Fibroblast of the conjunctiva (primary cell): ENCODE measurements around the gene UBE2L5.
"Not testable (repeated sequence)": the region's sequence is repeated elsewhere in the genome, so short reads cannot be mapped to it uniquely, and the experiment has no call there.

Experiments
- DNase-seq: peaks from one replicate; pipeline ENCODE4 v3.0.0-alpha.2; 2010; ENCODE audit warnings: low read depth

Gene UBE2L5

GRCh38 chr13:30440910-30441703 is 18.8 kb downstream of the UBE2L5 start:
- DNase-seq, result no peak

GRCh38 chr13:30442926-30443325 is 20.6 kb downstream of the UBE2L5 start:
- no peak for DNase-seq

GRCh38 chr13:30443491-30443890 is 21.2 kb downstream of the UBE2L5 start:
- DNase-seq, result not testable (repeated sequence)

- DNase-seq, result no peak
Measured at GRCh38 chr13:30443957-30444404, 21.7 kb downstream of the UBE2L5 start.

GRCh38 chr13:30446126-30446500 is 23.8 kb downstream of the UBE2L5 start:
- DNase-seq, result no peak

- no peak for DNase-seq
Measured at GRCh38 chr13:30448441-30448840, 26.1 kb downstream of the UBE2L5 start.

- DNase-seq, result no peak
Measured at GRCh38 chr13:30450066-30450465, 27.8 kb downstream of the UBE2L5 start.

- not testable (repeated sequence) for DNase-seq
Measured at GRCh38 chr13:30451476-30451875, 29.2 kb downstream of the UBE2L5 start.

- DNase-seq, result no peak
Measured at GRCh38 chr13:30453727-30454126, 31.4 kb downstream of the UBE2L5 start.

- no peak for DNase-seq
Measured at GRCh38 chr13:30454991-30455390, 32.7 kb downstream of the UBE2L5 start.

- DNase-seq, result no peak
Measured at GRCh38 chr13:30456290-30456689, 34.0 kb downstream of the UBE2L5 start.

GRCh38 chr13:30457306-30457891 is 35.1 kb downstream of the UBE2L5 start:
- no peak for DNase-seq

- DNase-seq, result peak; percentile 37
Measured at GRCh38 chr13:30461279-30462066, 39.2 kb downstream of the UBE2L5 start.

- no peak for DNase-seq
Measured at GRCh38 chr13:30463787-30464495, 41.6 kb downstream of the UBE2L5 start.

GRCh38 chr13:30464496-30465342 is 42.4 kb downstream of the UBE2L5 start:
- DNase-seq, result peak; percentile 55

GRCh38 chr13:30465343-30465592 is 43.0 kb downstream of the UBE2L5 start:
- no peak for DNase-seq

GRCh38 chr13:30465593-30466357 is 43.5 kb downstream of the UBE2L5 start, which contains the start of gene HMGB1:
Gene HMGB1 (minus strand): TSS chr13:30465936. CDS start chr13:30463680, 2,256 bp downstream.
- peak; percentile 98 for DNase-seq

- no peak for DNase-seq
Measured at GRCh38 chr13:30466358-30466714, 44.0 kb downstream of the UBE2L5 start.

- DNase-seq, result no peak
Measured at GRCh38 chr13:30466841-30467252, 44.6 kb downstream of the UBE2L5 start.

- no peak for DNase-seq
Measured at GRCh38 chr13:30473675-30474074, 51.4 kb downstream of the UBE2L5 start.
